Cardiac atrium fibroblast (primary cell): ENCODE data around the gene RASSF7. TPM values are rescaled to one million over a fixed set of nuclear protein-coding genes. Genes with fewer than 3 reads are reported as not detected.

Experiments used
- total RNA-seq: library from RNA; depleted of rRNA; stranded (reverse); fragments of >200 nt; gene quantifications from 2 replicates; pipeline ENCODE4 v1.2.3, GENCODE V29; 2015

RASSF7 gene, protein sequence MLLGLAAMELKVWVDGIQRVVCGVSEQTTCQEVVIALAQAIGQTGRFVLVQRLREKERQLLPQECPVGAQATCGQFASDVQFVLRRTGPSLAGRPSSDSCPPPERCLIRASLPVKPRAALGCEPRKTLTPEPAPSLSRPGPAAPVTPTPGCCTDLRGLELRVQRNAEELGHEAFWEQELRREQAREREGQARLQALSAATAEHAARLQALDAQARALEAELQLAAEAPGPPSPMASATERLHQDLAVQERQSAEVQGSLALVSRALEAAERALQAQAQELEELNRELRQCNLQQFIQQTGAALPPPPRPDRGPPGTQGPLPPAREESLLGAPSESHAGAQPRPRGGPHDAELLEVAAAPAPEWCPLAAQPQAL
- 8.3 and 11.3 TPM in 2 replicates for total RNA-seq

GRCh38 chr11:560305-561147, at the start of gene RASSF7, which contains the start of gene LMNTD2:
Gene RASSF7, plus strand, starts transcription at chr11:560970. Its CDS starts 799 bp downstream, at chr11:561769.
Gene LMNTD2, minus strand, starts transcription at chr11:560738. Its CDS starts 22 bp downstream, at chr11:560716.

DNA sequence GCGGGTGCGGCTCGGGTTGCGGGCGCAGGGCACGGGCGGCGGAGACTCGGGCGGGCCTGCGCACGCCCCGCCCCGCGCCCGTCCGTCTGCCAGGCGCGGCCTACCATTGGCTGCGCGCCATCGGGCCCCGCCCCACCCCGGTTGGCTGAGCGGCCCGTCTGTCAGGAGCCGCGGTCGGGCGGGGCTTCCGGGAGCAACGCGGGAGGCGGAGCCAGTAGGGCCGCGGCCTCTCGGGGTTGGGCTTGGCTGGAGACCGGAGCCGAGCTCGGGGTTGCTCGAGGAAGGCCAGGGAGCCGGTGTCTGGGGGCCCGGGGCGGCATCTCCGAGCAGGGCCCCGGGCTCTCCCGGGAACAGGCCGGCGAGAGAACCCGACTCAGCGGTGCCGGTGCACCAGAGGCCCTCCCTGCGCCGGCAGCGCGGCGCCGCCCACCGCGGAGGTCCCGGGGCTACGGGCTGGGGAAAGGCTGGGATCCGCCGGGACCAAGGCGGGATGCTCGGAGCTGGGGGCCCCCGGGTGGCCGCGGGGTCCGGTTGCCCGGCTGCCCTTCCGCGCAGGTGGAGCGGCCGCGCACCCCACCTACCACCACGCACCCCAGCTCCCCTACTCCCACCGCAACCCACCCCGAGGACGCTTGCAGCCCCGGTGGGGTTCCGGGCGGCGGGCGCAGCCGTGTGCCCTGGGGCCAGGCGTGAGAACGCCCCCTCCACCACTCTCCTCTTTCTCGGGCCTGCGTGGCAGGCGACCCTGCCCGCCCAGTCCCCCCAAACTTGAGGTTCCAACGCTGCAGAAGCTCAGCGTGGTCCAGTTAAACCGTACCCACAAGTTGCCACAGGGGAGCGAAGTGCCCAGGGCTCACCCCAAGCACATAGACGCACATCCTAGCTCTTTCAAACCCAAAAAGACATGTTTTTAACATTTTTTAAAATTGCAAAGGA, 25.0 kb upstream of the RASSF7 start, which contains the start of gene HRAS:
Gene HRAS, minus strand, starts transcription at position 58 of the 936 bp plus-strand sequence.

DNA sequence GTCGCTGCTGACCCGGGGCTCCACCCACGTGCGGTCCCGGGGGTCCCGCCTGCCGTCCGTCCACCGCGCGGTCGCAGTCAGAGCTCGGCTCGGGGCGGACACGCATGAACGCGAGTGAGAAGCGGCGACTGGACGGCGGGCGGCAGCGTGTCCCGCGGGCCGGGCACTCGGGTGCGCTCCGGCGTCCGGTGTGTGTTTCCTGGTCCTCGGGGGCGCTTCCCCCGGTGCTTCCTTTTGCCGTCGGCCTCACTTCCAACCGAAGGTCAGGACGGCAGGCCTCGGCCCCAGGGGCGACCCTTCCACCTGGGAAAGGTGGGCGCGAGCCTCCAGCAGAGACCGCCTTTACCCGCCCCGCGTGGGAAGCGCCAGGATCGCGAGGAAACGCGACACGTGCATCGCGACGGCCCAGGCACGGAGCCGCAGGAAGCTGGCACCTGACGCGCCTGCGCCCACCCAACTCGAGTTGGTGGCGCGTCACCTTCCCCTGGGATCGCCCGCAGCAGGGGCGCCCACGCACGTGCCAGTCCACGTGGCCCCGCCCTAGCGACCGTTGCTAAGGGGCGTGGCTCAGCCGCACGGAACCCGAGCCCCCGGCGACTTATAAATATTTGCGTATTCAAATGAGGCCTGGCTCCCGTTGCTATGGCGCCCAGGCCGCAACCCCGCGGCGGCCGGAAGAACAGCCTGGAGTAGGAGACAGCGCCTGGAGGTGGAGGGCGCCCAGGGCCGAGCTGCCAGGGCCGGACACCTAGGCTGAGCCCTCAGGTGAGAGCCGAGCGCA, 23.7 kb upstream of the RASSF7 start, which contains the start of gene LRRC56:
Gene LRRC56, plus strand, starts transcription at position 687 of the 781 bp plus-strand sequence. CDS start 3,158 bp downstream, outside the sequence.

GRCh38 chr11:575996-576768, 15.4 kb downstream of the RASSF7 start, which contains the start of gene PHRF1:
Gene PHRF1, plus strand, starts transcription at chr11:576470. Its CDS starts 5,043 bp downstream, at chr11:581513.

Other genes starting within 250 kb of the RASSF7 start
- gene IFITM1, start 246.9 kb upstream of the RASSF7 start, total RNA-seq, result 203 and 427 TPM in 2 replicates
- gene IFITM3, start 240.1 kb upstream of the RASSF7 start, total RNA-seq, result 802 and 859 TPM in 2 replicates
- 2.3 and 7.1 TPM in 2 replicates for gene B4GALNT4, start 191.5 kb upstream of the RASSF7 start, total RNA-seq
- gene PKP3, start 166.8 kb upstream of the RASSF7 start, total RNA-seq, result 0.54 and 3.2 TPM in 2 replicates
- gene SIGIRR, start 146.0 kb upstream of the RASSF7 start, total RNA-seq, result 42.4 and 43.0 TPM in 2 replicates
- not detected in 2 replicates for gene ANO9, start 119.0 kb upstream of the RASSF7 start, total RNA-seq
- gene PTDSS2, start 110.7 kb upstream of the RASSF7 start, total RNA-seq, result 36.3 and 40.8 TPM in 2 replicates
- gene RNH1, start 53.7 kb upstream of the RASSF7 start, total RNA-seq, result 451 and 498 TPM in 2 replicates
- gene HRAS, start 25.4 kb upstream of the RASSF7 start, total RNA-seq, result 46.4 and 67.1 TPM in 2 replicates
- 0.16 and 1.3 TPM in 2 replicates for gene LRRC56, start 23.4 kb upstream of the RASSF7 start, total RNA-seq
- gene LMNTD2, start 232 bp upstream of the RASSF7 start, total RNA-seq, result 0.81 and 3.1 TPM in 2 replicates
- 13.0 and 17.2 TPM in 2 replicates for gene PHRF1, start 15.5 kb downstream of the RASSF7 start, total RNA-seq
- 20.4 and 34.1 TPM in 2 replicates for gene IRF7, start 55.0 kb downstream of the RASSF7 start, total RNA-seq
- gene CDHR5, start 64.0 kb downstream of the RASSF7 start, total RNA-seq, result not detected in 2 replicates
- gene SCT, start 66.2 kb downstream of the RASSF7 start, total RNA-seq, result not detected in 2 replicates
- not detected in 2 replicates for gene DRD4, start 76.3 kb downstream of the RASSF7 start, total RNA-seq
- 25.1 and 28.2 TPM in 2 replicates for gene DEAF1, start 134.3 kb downstream of the RASSF7 start, total RNA-seq
- gene TMEM80, start 134.8 kb downstream of the RASSF7 start, total RNA-seq, result 16.6 and 29.0 TPM in 2 replicates
- 11.7 and 14.1 TPM in 2 replicates for gene EPS8L2, start 145.3 kb downstream of the RASSF7 start, total RNA-seq
- gene TALDO1, start 186.5 kb downstream of the RASSF7 start, total RNA-seq, result 167 and 182 TPM in 2 replicates
- gene GATD1, start 216.5 kb downstream of the RASSF7 start, total RNA-seq, result 39.0 and 42.3 TPM in 2 replicates
- gene CEND1, start 229.1 kb downstream of the RASSF7 start, total RNA-seq, result 0.97 and 2.2 TPM in 2 replicates
- 26.9 and 46.8 TPM in 2 replicates for gene SLC25A22, start 237.3 kb downstream of the RASSF7 start, total RNA-seq
- gene PIDD1, start 244.3 kb downstream of the RASSF7 start, total RNA-seq, result 5.2 and 7.2 TPM in 2 replicates
- 498 and 553 TPM in 2 replicates for gene RPLP2, start 249.0 kb downstream of the RASSF7 start, total RNA-seq